ENCODE results near the gene BTBD9.

DNA sequence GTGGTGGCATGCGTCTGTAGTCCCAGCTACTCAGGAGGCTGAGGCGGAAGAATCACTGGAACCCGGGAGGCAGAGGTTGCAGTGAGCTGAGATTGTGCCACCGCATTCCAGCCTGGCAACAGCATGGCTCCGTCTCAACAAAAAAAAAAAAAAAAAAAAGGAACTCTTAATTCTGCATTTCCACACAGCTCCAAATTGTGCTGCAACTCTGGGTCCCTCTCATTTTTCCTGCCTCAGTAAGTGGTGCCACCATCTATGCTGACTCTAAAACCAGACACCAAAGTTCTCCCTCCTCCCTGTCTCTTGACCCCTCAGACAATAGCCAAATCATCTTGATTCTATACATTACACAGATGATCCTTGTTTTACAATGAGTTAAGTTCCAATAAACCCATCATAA lies 133.9 kb downstream of the BTBD9 start:
- TF ChIP-seq, protein P1, sequence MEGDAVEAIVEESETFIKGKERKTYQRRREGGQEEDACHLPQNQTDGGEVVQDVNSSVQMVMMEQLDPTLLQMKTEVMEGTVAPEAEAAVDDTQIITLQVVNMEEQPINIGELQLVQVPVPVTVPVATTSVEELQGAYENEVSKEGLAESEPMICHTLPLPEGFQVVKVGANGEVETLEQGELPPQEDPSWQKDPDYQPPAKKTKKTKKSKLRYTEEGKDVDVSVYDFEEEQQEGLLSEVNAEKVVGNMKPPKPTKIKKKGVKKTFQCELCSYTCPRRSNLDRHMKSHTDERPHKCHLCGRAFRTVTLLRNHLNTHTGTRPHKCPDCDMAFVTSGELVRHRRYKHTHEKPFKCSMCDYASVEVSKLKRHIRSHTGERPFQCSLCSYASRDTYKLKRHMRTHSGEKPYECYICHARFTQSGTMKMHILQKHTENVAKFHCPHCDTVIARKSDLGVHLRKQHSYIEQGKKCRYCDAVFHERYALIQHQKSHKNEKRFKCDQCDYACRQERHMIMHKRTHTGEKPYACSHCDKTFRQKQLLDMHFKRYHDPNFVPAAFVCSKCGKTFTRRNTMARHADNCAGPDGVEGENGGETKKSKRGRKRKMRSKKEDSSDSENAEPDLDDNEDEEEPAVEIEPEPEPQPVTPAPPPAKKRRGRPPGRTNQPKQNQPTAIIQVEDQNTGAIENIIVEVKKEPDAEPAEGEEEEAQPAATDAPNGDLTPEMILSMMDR (conservative IDR thresholded peaks at IDR 0.05), result no peak
- no peak for TF ChIP-seq EZH2 (IDR thresholded peaks at IDR 0.05; ENCODE audit: low read depth)

Data from PC-9 (cell line).